SH-SY5Y (cell line): ENCODE measurements around the gene SYNPO.

ENCODE experiments used
- GATA2 ChIP-seq: IDR thresholded peaks from 2 replicates; pipeline ENCODE4 v1.6.1; 2011; ENCODE audit warnings: mild to moderate bottlenecking, low read depth, low read length
- GATA3 ChIP-seq: IDR thresholded peaks from 2 replicates; pipeline ENCODE4 v1.6.1; 2011; ENCODE audit warnings: low read depth, mild to moderate bottlenecking, low read length, moderate library complexity

GRCh38 chr5:150603052-150603451, 37.4 kb upstream of the SYNPO start:
- TF ChIP-seq GATA2 = no peak
- no peak for TF ChIP-seq GATA3
